Measurements from ENCODE around the gene DOC2B. TPM values are rescaled to one million over a fixed set of nuclear protein-coding genes. Genes with fewer than 3 reads are reported as not detected.

DOC2B gene
- total and polyA plus RNA-seq, 9 of the 15 experiments (the other 6 are each of a cell fraction or from before 2014, with no cell fraction given), result 0.02 TPM; not detected in 8

GRCh38 chr17:210402-210801 lies 29.0 kb upstream of the DOC2B start (continued):
- TF ChIP-seq BRF2 (IDR thresholded peaks at IDR 0.05; ENCODE audit: borderline replicate concordance, insufficient read depth, insufficient read length), result no peak
- TF ChIP-seq ZNF707 (CRISPR knock-in tag; conservative IDR thresholded peaks at IDR 0.05), result no peak
- TF ChIP-seq ZBTB34 (CRISPR knock-in tag; IDR thresholded peaks at IDR 0.05), result no peak

GRCh38 chr17:208429-208828 lies 27.0 kb upstream of the DOC2B start:
- Histone ChIP-seq H3K36me3 (ENCODE audit: control insufficient read depth, insufficient read depth, low read length) (no peaks in the 10 kb centered on the region), H2AFZ (ENCODE audit: low read depth, low read length) (no peak overlapping the region), H3K79me2 (ENCODE audit: control insufficient read depth, insufficient read depth, low read length) (no peaks in the 10 kb centered on the region), H4K20me1 (replicated peaks; ENCODE audit: control insufficient read depth, insufficient read depth, low read length) (no peaks in the 10 kb centered on the region), H3K4me3 (no peak overlapping the region), H3K9me3 (replicated peaks; ENCODE audit: control insufficient read depth, insufficient read depth, low read depth, low read length) (no peaks in the 10 kb centered on the region; the same call in 1 of the 2 replicates), H3K4me2 (ENCODE audit: insufficient read depth, low read length) (no peak overlapping the region), H3K27ac (ENCODE audit: extremely low read depth, low read depth, low read length) (no peak overlapping the region), H3K27me3 (ENCODE audit: control insufficient read depth in 2 of 2, insufficient read depth in 2 of 2, low read length in 2 of 2) (peaks cover 3 to 29% of the 10 kb centered on the region in 2 experiments; a peak in 3 of 5 replicates), H3K9me1 (ENCODE audit: control insufficient read depth, insufficient read depth, low read length) (no peaks in the 10 kb centered on the region), H3K4me1 (replicated peaks in 1 of 2; ENCODE audit: control insufficient read depth in 2 of 2, insufficient read depth in 2 of 2, low read length in 2 of 2) (0 out of 5 replicates have a peak, but pooled peaks cover 0 to 3% of the 10 kb centered on the region in 2 experiments), H3K9ac (ENCODE audit: insufficient read depth in 1 of 2, low read depth in 2 of 2, low read length in 2 of 2) (no peak overlapping the region; a peak in 1 of 4 replicates)
- BruUV-seq (replicated peaks), result no TSS peak
- in situ Hi-C loops (cut with MboI), result no loop called here
- CTCF ChIA-PET (ENCODE audit: low intra/inter-chr PET ratio), result no interaction called here
- POLR2A ChIA-PET, result no interaction called here
- intact Hi-C loops (cut with micrococcal nuclease), result no loop called here
- 0% methylated on average over 8 of the region's 8 CpGs for WGBS (ENCODE audit: insufficient coverage, low coverage, missing lambda C conversion rate)
- no peak for DNase-seq (ENCODE audit: extremely low read depth in 1 of 4, low spot score in 3 of 4)
- FAIRE-seq, result no peak
- TF ChIP-seq NFIC (IDR thresholded peaks at IDR 0.05) (no peak), NONO (IDR thresholded peaks at IDR 0.05; ENCODE audit: low read depth in 2 of 2, low read length in 1 of 2) (no peak), SRSF9 (IDR thresholded peaks at IDR 0.05; ENCODE audit: borderline replicate concordance, low read depth, low read length) (no peak), E2F5 (CRISPR knock-in tag; IDR thresholded peaks at IDR 0.05) (no peak), BMI1 (IDR thresholded peaks at IDR 0.05; ENCODE audit: low read length) (no peak), LCOR (CRISPR knock-in tag; IDR thresholded peaks at IDR 0.05) (no peak), ARID3A (IDR thresholded peaks at IDR 0.05; ENCODE audit: borderline replicate concordance, low read depth, low read length) (no peak), PPARD (CRISPR knock-in tag; IDR thresholded peaks at IDR 0.05) (no peak), ETS1 (conservative IDR thresholded peaks at IDR 0.05; ENCODE audit: control insufficient read depth, low read depth, low read length) (no peak), TSC22D4 (tag; IDR thresholded peaks at IDR 0.05) (no peak), TCF7 (IDR thresholded peaks at IDR 0.05; ENCODE audit: borderline replicate concordance) (no peak)
- no peak for ATAC-seq
